Sigmoid colon (tissue), 3 donors: ENCODE measurements around the gene TBX22.

Experiments
- POLR2A ChIP-seq, 2 donors: fragments of 450-650 bp; IDR thresholded peaks; one replicate each; pipeline ENCODE4 v1.6.1; 2016; ENCODE audit warnings: antibody characterized with exemption in 2 of 2, mild to moderate bottlenecking in 2 of 2, moderate library complexity in 2 of 2
- TF ChIP-seq, protein P1 (sequence below), 4 experiments: fragments of 450-650 bp in 3 of 4; fragments of 200-600 bp in 1 of 4; IDR thresholded peaks; one replicate each; pipeline ENCODE4 v1.5.1; 2016 to 2019; ENCODE audit warnings: antibody characterized with exemption in 4 of 4, mild to moderate bottlenecking in 3 of 4, moderate library complexity in 2 of 4

- no peak for TF ChIP-seq POLR2A (IDR thresholded peaks at IDR 0.05)
- TF ChIP-seq, protein P1, sequence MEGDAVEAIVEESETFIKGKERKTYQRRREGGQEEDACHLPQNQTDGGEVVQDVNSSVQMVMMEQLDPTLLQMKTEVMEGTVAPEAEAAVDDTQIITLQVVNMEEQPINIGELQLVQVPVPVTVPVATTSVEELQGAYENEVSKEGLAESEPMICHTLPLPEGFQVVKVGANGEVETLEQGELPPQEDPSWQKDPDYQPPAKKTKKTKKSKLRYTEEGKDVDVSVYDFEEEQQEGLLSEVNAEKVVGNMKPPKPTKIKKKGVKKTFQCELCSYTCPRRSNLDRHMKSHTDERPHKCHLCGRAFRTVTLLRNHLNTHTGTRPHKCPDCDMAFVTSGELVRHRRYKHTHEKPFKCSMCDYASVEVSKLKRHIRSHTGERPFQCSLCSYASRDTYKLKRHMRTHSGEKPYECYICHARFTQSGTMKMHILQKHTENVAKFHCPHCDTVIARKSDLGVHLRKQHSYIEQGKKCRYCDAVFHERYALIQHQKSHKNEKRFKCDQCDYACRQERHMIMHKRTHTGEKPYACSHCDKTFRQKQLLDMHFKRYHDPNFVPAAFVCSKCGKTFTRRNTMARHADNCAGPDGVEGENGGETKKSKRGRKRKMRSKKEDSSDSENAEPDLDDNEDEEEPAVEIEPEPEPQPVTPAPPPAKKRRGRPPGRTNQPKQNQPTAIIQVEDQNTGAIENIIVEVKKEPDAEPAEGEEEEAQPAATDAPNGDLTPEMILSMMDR (IDR thresholded peaks at IDR 0.05): no peak
Observed at GRCh38 chrX:80014141-80014940, at the start of gene TBX22.
